KMS-11 (cell line): ENCODE results near the gene MACIR.

Experiments used
- H2AFZ ChIP-seq: fragments of 200-600 bp; sonication (generic); 2 replicates; pipeline ENCODE4 v1.6.1; 2016; ENCODE audit warnings: antibody characterized with exemption, mixed run types, low read depth
- H3K27ac ChIP-seq: fragments of 200-600 bp; sonication (generic); 2 replicates; pipeline ENCODE4 v1.6.1; 2016; ENCODE audit warnings: mild to moderate bottlenecking, mixed run types
- H3K27me3 ChIP-seq: fragments of 200-600 bp; sonication (generic); 2 replicates; pipeline ENCODE4 v1.6.1; 2017; ENCODE audit warnings: mild to moderate bottlenecking, low read depth, mixed run types, moderate library complexity; ENCODE audit not compliant: insufficient read depth
- H3K36me3 ChIP-seq: fragments of 200-600 bp; sonication (generic); 2 replicates; pipeline ENCODE4 v1.6.1; 2017; ENCODE audit warnings: mild to moderate bottlenecking, mixed run types; ENCODE audit not compliant: insufficient read depth
- H3K4me1 ChIP-seq: fragments of 200-600 bp; sonication (generic); 2 replicates; pipeline ENCODE4 v1.6.1; 2016; ENCODE audit warnings: mild to moderate bottlenecking, low read depth, mixed run types; ENCODE audit not compliant: poor library complexity, severe bottlenecking
- H3K4me2 ChIP-seq: fragments of 200-600 bp; sonication (generic); 2 replicates; pipeline ENCODE4 v1.7.0; 2016; ENCODE audit warnings: mild to moderate bottlenecking, mixed run types
- H3K4me3 ChIP-seq: fragments of 200-600 bp; sonication (generic); IDR thresholded peaks from 2 replicates; pipeline ENCODE4 v1.6.1; 2017; ENCODE audit warnings: low read depth, low read length, mixed read lengths; ENCODE audit not compliant: insufficient read depth
- H3K79me2 ChIP-seq: fragments of 200-600 bp; sonication (generic); 2 replicates; pipeline ENCODE4 v1.6.1; 2016; ENCODE audit warnings: low read depth, mixed run types; ENCODE audit not compliant: insufficient read depth
- H3K9ac ChIP-seq: fragments of 200-600 bp; sonication (generic); 2 replicates; pipeline ENCODE4 v1.6.1; 2016; ENCODE audit warnings: mild to moderate bottlenecking, mixed run types
- H4K20me1 ChIP-seq: fragments of 200-600 bp; sonication (generic); 2 replicates; pipeline ENCODE4 v1.6.1; 2016; ENCODE audit warnings: mild to moderate bottlenecking, mixed run types; ENCODE audit not compliant: insufficient read depth
- TF ChIP-seq, protein P1 (sequence below): fragments of 200-600 bp; sonication (generic); conservative IDR thresholded peaks from 2 replicates; pipeline ENCODE4 v1.6.1; 2017; ENCODE audit warnings: low read depth, mild to moderate bottlenecking, antibody characterized with exemption, low read length, moderate library complexity, mixed read lengths

MACIR gene

DNA sequence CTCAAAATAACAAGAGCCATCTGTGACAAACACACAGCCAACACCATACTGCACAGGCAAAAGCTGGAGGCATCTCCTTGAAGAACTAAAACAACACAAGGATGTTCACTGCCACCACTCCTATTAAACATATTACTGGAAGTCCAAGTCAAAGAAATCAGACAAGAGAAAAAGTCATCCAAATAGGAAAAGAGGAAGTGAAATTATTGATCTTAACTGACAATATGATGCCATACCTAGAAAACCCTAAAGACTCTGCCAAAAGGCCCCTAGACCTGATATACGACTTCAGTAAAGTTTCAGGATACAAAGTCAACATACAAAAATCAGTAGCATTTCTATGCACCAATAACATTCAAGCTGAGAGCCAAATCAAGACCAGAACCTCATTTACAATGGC lies 30.0 kb upstream of the MACIR start:
- Histone ChIP-seq H3K79me2 (no peaks in the 10 kb centered on the region), H3K4me2 (no peak overlapping the region), H4K20me1 (no peaks in the 10 kb centered on the region), H3K27ac (no peak overlapping the region), H3K4me3 (no peak overlapping the region), H3K36me3 (no peaks in the 10 kb centered on the region), H3K4me1 (peaks cover 12% of the 10 kb centered on the region), H3K27me3 (no peaks in the 10 kb centered on the region), H2AFZ (no peak overlapping the region), H3K9ac (no peak overlapping the region)
- TF ChIP-seq, protein P1, sequence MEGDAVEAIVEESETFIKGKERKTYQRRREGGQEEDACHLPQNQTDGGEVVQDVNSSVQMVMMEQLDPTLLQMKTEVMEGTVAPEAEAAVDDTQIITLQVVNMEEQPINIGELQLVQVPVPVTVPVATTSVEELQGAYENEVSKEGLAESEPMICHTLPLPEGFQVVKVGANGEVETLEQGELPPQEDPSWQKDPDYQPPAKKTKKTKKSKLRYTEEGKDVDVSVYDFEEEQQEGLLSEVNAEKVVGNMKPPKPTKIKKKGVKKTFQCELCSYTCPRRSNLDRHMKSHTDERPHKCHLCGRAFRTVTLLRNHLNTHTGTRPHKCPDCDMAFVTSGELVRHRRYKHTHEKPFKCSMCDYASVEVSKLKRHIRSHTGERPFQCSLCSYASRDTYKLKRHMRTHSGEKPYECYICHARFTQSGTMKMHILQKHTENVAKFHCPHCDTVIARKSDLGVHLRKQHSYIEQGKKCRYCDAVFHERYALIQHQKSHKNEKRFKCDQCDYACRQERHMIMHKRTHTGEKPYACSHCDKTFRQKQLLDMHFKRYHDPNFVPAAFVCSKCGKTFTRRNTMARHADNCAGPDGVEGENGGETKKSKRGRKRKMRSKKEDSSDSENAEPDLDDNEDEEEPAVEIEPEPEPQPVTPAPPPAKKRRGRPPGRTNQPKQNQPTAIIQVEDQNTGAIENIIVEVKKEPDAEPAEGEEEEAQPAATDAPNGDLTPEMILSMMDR: no peak

DNA sequence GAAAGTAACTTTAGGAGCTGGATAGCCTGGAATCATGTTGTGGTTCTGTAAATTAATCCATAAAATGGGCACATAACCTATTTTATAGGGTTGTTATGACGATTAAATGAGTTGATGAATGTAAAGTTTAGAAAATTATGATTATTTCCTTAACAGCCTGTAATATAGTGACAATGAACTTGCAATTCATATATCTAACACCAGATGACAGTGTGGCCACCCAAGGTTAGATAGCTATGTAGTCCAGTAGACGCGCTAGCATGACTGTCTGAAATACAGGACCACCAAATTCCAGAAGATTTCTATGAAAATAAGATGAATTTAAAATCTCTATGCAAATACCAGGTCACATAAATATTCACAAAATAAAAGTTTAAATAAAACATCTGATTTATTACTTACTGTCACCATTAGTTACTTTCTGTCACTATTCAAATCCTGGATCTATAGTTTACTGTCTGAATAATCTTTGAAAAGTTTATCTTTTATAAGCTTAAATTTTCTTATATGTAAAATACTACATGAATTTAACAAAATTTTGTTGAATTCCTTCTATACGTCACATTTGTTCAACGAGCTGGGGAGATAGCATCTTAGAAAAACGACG lies 26.1 kb upstream of the MACIR start:
- no peaks in the 10 kb centered on the region for H3K36me3 ChIP-seq
- TF ChIP-seq, protein P1: peak; percentile 76
- H3K4me1 ChIP-seq: peaks cover 17% of the 10 kb centered on the region
- no peak overlapping the region for H3K9ac ChIP-seq
- no peaks in the 10 kb centered on the region for H4K20me1 ChIP-seq
- no peak overlapping the region for H3K27ac ChIP-seq
- no peaks in the 10 kb centered on the region for H3K27me3 ChIP-seq
- H3K4me3 ChIP-seq: no peak overlapping the region
- H3K79me2 ChIP-seq: no peaks in the 10 kb centered on the region
- no peak overlapping the region for H3K4me2 ChIP-seq
- no peak overlapping the region for H2AFZ ChIP-seq

DNA sequence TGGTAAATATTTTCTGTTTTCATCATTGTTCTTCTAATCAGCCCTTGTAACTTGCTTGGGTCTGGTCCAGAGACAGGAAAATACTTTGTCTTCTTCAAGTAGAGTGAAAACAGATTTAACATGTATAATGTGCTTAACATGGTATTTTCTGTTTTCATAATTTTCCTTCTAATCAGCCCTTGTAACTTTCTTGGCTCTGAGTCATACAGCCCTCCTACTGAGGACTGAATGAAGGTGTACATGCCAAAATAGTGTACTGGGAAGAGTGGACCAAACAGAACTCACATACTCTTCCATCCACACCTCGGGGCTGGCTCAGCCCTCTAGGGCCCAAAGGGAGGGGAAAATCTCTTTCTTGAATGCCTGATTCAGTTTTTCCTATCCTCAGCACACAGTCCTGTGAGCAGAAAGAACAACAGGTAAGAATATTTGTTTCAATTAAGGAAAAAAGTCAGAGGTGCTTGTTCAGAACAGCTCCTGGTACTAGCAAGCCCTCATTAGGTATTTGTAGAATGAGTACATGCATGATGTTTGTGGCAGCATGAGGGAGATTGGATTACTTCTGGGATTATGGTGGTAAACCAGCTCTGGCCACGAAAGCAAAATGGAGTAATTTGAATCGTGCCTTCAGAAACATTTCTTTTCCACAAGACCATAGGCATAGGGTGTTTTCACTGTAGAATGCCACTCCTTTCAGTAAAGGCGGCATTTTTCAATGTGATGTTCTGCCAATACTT lies 24.2 kb upstream of the MACIR start:
- Histone ChIP-seq H3K4me1 (peaks cover 17% of the 10 kb centered on the region), H3K27ac (no peak overlapping the region), H3K27me3 (no peaks in the 10 kb centered on the region), H3K79me2 (no peaks in the 10 kb centered on the region), H3K36me3 (no peaks in the 10 kb centered on the region), H3K4me2 (no peak overlapping the region), H4K20me1 (no peaks in the 10 kb centered on the region), H3K9ac (no peak overlapping the region), H2AFZ (no peak overlapping the region), H3K4me3 (no peak overlapping the region)
- TF ChIP-seq, protein P1: no peak

DNA sequence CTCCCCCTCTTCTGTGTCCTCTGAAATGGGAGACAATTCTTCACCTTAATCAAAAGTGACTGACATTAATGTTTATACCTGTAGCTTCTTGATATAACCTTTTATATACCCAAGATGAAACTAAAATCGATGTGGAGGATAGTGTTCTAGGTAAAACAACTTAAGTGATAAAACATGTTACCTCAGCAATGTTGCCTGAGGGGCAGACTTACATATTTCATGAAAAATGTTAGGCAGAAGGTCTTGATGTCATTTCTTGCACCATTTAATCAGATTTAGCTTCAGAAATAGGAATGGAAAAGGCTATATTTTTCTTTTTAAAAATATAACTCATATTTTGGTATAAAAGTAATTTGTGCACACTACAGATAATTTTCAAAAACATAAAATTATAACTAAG lies 22.7 kb upstream of the MACIR start:
- H3K4me3 ChIP-seq: no peak overlapping the region
- H3K79me2 ChIP-seq: no peaks in the 10 kb centered on the region
- TF ChIP-seq, protein P1: no peak

More for the DNA sequence above, 22.7 kb upstream of the MACIR start:
- no peaks in the 10 kb centered on the region for H3K36me3 ChIP-seq
- no peak overlapping the region for H3K27ac ChIP-seq
- H3K4me2 ChIP-seq: no peak overlapping the region
- H4K20me1 ChIP-seq: no peaks in the 10 kb centered on the region
- peaks cover 17% of the 10 kb centered on the region for H3K4me1 ChIP-seq
- H3K9ac ChIP-seq: no peak overlapping the region
- no peak overlapping the region for H2AFZ ChIP-seq
- H3K27me3 ChIP-seq: no peaks in the 10 kb centered on the region
